Umbilical cord (tissue), 2 donors: Measurements from ENCODE around the gene CLASRP. TPM values are rescaled to one million over a fixed set of nuclear protein-coding genes. Genes with fewer than 3 reads are reported as not detected.

Experiments used
- DNase-seq: peaks from one replicate; pipeline ENCODE4 v3.0.0-alpha.2; 2015; ENCODE audit warnings: low spot score
- total RNA-seq: library from RNA; depleted of rRNA; stranded (reverse); fragments of >200 nt; gene quantifications from one replicate; pipeline ENCODE4 v1.2.3, GENCODE V29; 2014; ENCODE audit warnings: low replicate concordance; ENCODE audit not compliant: insufficient read depth

The CLASRP gene
- total RNA-seq, 1 donor from 2014 or later: 12.0 TPM

- no peak for DNase-seq
Measured at GRCh38 chr19:45061965-45062364, 23.1 kb downstream of the CLASRP start.

- DNase-seq: no peak
Measured at GRCh38 chr19:45063851-45064801, 25.3 kb downstream of the CLASRP start.

- no peak for DNase-seq
Measured at GRCh38 chr19:45066921-45067661, 28.2 kb downstream of the CLASRP start.

GRCh38 chr19:45068041-45068440 is 29.2 kb downstream of the CLASRP start:
- no peak for DNase-seq

GRCh38 chr19:45069056-45069455 is 30.2 kb downstream of the CLASRP start:
- peak; percentile 21 for DNase-seq

GRCh38 chr19:45070214-45070613 is 31.4 kb downstream of the CLASRP start:
- no peak for DNase-seq

GRCh38 chr19:45070861-45071544 is 32.2 kb downstream of the CLASRP start:
- no peak for DNase-seq

GRCh38 chr19:45071545-45071938 is 32.7 kb downstream of the CLASRP start:
- no peak for DNase-seq

GRCh38 chr19:45071969-45072790 is 33.3 kb downstream of the CLASRP start:
- DNase-seq: no peak

- DNase-seq: no peak
Measured at GRCh38 chr19:45074744-45075300, 36.0 kb downstream of the CLASRP start.

- DNase-seq: peak; percentile 69
Measured at GRCh38 chr19:45075301-45076028, 36.6 kb downstream of the CLASRP start.

GRCh38 chr19:45076029-45076850 is 37.4 kb downstream of the CLASRP start, which contains the start of gene ZNF296:
ZNF296 (minus strand) TSS chr19:45076478; CDS start chr19:45076373, 105 bp downstream.
- DNase-seq: peak; percentile 49

- no peak for DNase-seq
Measured at GRCh38 chr19:45076851-45077730, 38.2 kb downstream of the CLASRP start.

GRCh38 chr19:45078390-45079062 is 39.7 kb downstream of the CLASRP start:
- DNase-seq: no peak

- DNase-seq: peak; percentile 57
Measured at GRCh38 chr19:45079063-45079910, 40.4 kb downstream of the CLASRP start, which contains the start of gene GEMIN7. GEMIN7 (plus strand) TSS chr19:45079260; CDS start chr19:45090115, 10,855 bp downstream.

GRCh38 chr19:45079911-45080370 is 41.1 kb downstream of the CLASRP start:
- no peak for DNase-seq
